ENCODE data around the gene DCLRE1B.

- no peak for TF ChIP-seq EZH2 (IDR thresholded peaks at IDR 0.05; ENCODE audit: borderline replicate concordance, low read length)
- TF ChIP-seq CTCF (IDR thresholded peaks at IDR 0.05; ENCODE audit: low read length) = no peak
Measured at GRCh38 chr1:113946112-113946511, 41.0 kb downstream of the DCLRE1B start.
